ENCODE data around the gene CUL1.
"Not testable (repeated sequence)": the region's sequence is repeated elsewhere in the genome, so short reads cannot be mapped to it uniquely, and the experiment has no call there.

CUL1 gene

GRCh38 chr7:148704189-148704588 is 5.5 kb downstream of the CUL1 start:
- TF ChIP-seq CTCF (IDR thresholded peaks at IDR 0.05; ENCODE audit: borderline replicate concordance, control extremely low read depth, extremely low read depth, insufficient read depth, missing control alignments), result no peak
- in situ Hi-C loops (cut with MboI; ENCODE audit: low sequenced_read_pairs, unreplicated experiment), result no loop called here
- DNase-seq (ENCODE audit: low spot score), result no peak

- in situ Hi-C loops (cut with MboI; ENCODE audit: low sequenced_read_pairs, unreplicated experiment), result no loop called here
- DNase-seq (ENCODE audit: low spot score), result no peak
These were observed 6.3 kb downstream of the CUL1 start for GRCh38 chr7:148704970-148705369.

DNA sequence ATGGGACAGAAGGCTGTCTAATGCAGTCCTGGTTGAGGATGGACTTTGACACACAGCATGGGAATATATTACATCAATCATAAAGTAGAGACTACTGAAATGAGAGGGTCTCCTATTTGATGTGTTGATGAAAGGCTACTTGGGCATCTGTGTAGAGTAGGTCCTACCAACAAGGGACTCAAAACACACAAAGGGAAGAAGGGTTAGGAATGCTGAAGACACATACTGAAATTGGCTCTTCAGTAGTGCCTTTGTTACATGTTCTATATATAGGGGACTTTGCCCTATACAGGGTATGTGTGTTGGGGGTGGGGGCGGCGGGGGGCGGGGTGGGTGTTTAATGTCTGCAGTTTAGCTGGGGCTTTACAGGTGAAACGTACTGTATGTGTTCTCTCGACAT is 7.7 kb downstream of the CUL1 start:
- in situ Hi-C loops (cut with MboI; ENCODE audit: low sequenced_read_pairs, unreplicated experiment), result no loop called here
- TF ChIP-seq CTCF (IDR thresholded peaks at IDR 0.05; ENCODE audit: borderline replicate concordance, control extremely low read depth, extremely low read depth, insufficient read depth, missing control alignments), result no peak
- no peak for DNase-seq (ENCODE audit: low spot score)

More at GRCh38 chr7:148704970-148705369, 6.3 kb downstream of the CUL1 start:
- no peak for TF ChIP-seq CTCF (IDR thresholded peaks at IDR 0.05; ENCODE audit: borderline replicate concordance, control extremely low read depth, extremely low read depth, insufficient read depth, missing control alignments)

DNA sequence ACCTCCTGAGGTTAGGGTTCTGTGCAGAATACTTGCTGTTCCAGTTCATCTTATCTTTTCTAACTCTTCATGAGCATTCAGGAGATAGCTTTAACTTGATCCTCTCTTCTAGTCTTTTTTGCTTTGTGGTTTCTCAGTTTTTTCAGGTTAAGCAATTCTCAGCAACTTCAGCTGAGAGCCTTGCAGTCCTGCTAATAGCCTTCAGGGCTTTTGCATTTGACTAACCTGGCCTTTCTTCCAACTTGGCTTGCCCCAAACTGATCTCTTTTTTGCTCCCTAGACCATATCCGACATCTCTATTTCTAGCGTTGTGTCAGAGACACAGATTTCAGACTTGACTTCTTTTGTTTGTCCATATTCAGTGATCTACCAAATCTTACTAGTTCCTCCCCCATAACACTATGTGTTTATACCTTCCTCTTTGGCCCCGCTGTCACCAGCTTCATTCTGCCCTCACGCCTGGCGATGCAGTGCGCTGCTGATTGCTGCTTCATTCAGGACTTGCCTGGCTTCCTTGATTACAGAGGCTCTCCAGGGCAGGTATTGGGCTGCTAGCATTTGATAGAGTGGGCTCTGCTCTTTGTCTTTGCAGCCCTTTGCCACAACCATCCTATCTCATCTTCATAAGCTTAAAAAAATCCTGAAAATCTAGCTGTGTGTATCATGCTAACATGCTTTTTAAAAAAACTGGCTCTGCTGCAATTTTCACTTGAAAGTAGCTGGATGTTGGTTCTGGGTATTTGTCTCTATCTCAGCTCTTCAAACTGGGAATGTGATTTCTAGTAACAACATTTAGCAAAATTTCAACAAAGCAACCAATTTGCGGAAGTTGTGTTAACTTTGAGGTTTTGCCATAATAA is 9.6 kb downstream of the CUL1 start:
- in situ Hi-C loops (cut with MboI; ENCODE audit: low sequenced_read_pairs, unreplicated experiment), result no loop called here
- no peak for DNase-seq (ENCODE audit: low spot score)
- TF ChIP-seq CTCF (IDR thresholded peaks at IDR 0.05; ENCODE audit: borderline replicate concordance, control extremely low read depth, extremely low read depth, insufficient read depth, missing control alignments), result no peak

GRCh38 chr7:148709014-148709413 is 10.3 kb downstream of the CUL1 start:
- in situ Hi-C loops (cut with MboI; ENCODE audit: low sequenced_read_pairs, unreplicated experiment), result no loop called here
- no peak for DNase-seq (ENCODE audit: low spot score)
- TF ChIP-seq CTCF (IDR thresholded peaks at IDR 0.05; ENCODE audit: borderline replicate concordance, control extremely low read depth, extremely low read depth, insufficient read depth, missing control alignments), result no peak

- DNase-seq (ENCODE audit: low spot score), result not testable (repeated sequence)
These were observed 11.7 kb downstream of the CUL1 start for GRCh38 chr7:148710426-148710825.

More at GRCh38 chr7:148710426-148710825, 11.7 kb downstream of the CUL1 start:
- in situ Hi-C loops (cut with MboI; ENCODE audit: low sequenced_read_pairs, unreplicated experiment), result not testable (repeated sequence)

Measured in GM13976 (cell line).